Thoracic aorta (tissue), 2 donors: ENCODE results near the gene CRYBB1. TPM values are rescaled to one million over a fixed set of nuclear protein-coding genes. Genes with fewer than 3 reads are reported as not detected.

ENCODE experiments used
- ATAC-seq: fragments of 150-250 bp; one replicate; pipeline ENCODE4 v1.8.0; 2017; ENCODE audit warnings: low read depth; ENCODE audit not compliant: insufficient number of reproducible peaks, low FRiP score
- DNase-seq: peaks from one replicate; pipeline ENCODE4 v3.0.0-alpha.2; 2020; ENCODE audit warnings: low spot score
- H3K27ac ChIP-seq, 2 donors: fragments of 200-600 bp; sonication (generic); 1 replicate in 1 of 2; 2 replicates in 1 of 2; pipeline ENCODE4 v1.5.1; 2016; ENCODE audit warnings: mild to moderate bottlenecking in 2 of 2, moderate library complexity in 2 of 2
- H3K27me3 ChIP-seq: fragments of 200-600 bp; sonication (generic); replicated peaks from 2 replicates; pipeline ENCODE4 v1.6.0; 2016; ENCODE audit warnings: mild to moderate bottlenecking; ENCODE audit not compliant: insufficient read depth
- H3K36me3 ChIP-seq: fragments of 200-600 bp; sonication (generic); one replicate; pipeline ENCODE4 v1.5.1; 2016
- H3K4me1 ChIP-seq, 2 donors: fragments of 200-600 bp; sonication (generic); 1 replicate in 1 of 2; 2 replicates in 1 of 2; pipeline versions ENCODE4 v1.5.1 to v1.6.0; 2016; ENCODE audit warnings: low read depth in 2 of 2, mild to moderate bottlenecking in 1 of 2; ENCODE audit not compliant: control insufficient read depth in 1 of 2
- H3K4me3 ChIP-seq: fragments of 200-600 bp; sonication (generic); 2 replicates; pipeline ENCODE4 v1.5.1; 2016; ENCODE audit warnings: mild to moderate bottlenecking
- H3K9me3 ChIP-seq: fragments of 200-600 bp; sonication (generic); 2 replicates; pipeline ENCODE4 v1.5.1; 2016
- total RNA-seq, 2 donors: library from RNA; depleted of rRNA; stranded (reverse); fragments of >200 nt; gene quantifications; one replicate each; pipeline versions ENCODE4 v1.1.0 to v1.2.3, GENCODE V29; 2016
- TF ChIP-seq, protein P1 (sequence below): fragments of 200-600 bp; sonication (generic); IDR thresholded peaks from one replicate; pipeline ENCODE4 v1.5.1; 2019; ENCODE audit warnings: antibody characterized with exemption

CRYBB1 gene
- total RNA-seq, 2 donors from 2014 or later = 0.71 to 2.6 TPM

DNA sequence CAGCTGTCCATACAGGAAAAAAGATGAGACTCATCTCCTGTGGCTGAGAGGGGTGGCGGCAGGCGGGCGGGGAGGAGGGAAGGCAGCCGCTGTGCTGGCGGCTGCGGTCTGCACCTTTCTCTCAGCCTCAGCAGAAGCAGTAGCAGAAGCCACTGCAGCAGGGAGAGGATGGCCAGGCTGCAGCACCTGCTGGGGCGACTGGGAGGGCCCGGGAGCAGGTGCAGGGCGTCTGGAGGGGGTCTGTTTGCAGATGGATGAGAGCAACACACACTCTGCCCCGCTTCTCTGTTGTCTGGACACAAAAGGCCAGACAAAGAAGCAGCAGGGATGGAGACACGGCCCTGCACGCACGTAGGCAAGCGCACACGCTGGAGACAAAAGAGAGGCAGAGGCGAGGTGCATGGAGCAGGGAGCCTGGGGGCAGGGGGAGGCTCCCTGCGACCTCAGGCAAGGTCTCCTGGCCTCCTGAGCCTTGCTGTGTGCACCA lies 30.2 kb upstream of the CRYBB1 start:
- TF ChIP-seq, protein P1, sequence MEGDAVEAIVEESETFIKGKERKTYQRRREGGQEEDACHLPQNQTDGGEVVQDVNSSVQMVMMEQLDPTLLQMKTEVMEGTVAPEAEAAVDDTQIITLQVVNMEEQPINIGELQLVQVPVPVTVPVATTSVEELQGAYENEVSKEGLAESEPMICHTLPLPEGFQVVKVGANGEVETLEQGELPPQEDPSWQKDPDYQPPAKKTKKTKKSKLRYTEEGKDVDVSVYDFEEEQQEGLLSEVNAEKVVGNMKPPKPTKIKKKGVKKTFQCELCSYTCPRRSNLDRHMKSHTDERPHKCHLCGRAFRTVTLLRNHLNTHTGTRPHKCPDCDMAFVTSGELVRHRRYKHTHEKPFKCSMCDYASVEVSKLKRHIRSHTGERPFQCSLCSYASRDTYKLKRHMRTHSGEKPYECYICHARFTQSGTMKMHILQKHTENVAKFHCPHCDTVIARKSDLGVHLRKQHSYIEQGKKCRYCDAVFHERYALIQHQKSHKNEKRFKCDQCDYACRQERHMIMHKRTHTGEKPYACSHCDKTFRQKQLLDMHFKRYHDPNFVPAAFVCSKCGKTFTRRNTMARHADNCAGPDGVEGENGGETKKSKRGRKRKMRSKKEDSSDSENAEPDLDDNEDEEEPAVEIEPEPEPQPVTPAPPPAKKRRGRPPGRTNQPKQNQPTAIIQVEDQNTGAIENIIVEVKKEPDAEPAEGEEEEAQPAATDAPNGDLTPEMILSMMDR = no peak
- no peak overlapping the region for H3K4me3 ChIP-seq
- H3K9me3 ChIP-seq = no peaks in the 10 kb centered on the region
- H3K4me1 ChIP-seq = peaks cover 6 to 8% of the 10 kb centered on the region in 2 donors
- ATAC-seq = no peak
- no peak overlapping the region for H3K27ac ChIP-seq
- no peaks in the 10 kb centered on the region for H3K36me3 ChIP-seq
- DNase-seq = no peak
- no peaks in the 10 kb centered on the region for H3K27me3 ChIP-seq

DNA sequence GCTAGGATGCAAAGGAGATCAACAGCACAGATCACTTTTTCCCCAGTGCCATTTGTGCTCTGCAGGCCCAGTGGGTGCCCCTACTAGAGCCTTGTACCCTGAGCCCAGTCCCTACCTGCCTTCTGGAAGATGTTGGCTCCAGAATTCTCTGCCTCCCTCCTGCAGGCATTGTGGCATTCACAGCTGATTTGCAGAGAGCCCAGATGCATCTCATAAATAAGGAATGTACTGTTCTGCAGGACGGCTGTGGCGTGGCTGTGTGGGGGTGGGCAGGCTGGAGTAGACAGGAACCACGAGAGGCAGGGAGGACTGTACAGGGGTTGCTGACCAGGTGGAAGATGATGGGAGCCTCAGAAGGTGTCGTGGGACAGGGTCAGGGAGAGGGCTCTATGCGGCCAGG lies 28.3 kb upstream of the CRYBB1 start:
- H3K27me3 ChIP-seq = no peaks in the 10 kb centered on the region
- no peaks in the 10 kb centered on the region for H3K9me3 ChIP-seq
- ATAC-seq (no peak), DNase-seq (no peak)
- no peak overlapping the region for H3K4me3 ChIP-seq
- H3K27ac ChIP-seq = no peak overlapping the region
- TF ChIP-seq, protein P1 = no peak
- peaks cover 6 to 8% of the 10 kb centered on the region in 2 donors for H3K4me1 ChIP-seq
- H3K36me3 ChIP-seq = no peaks in the 10 kb centered on the region

DNA sequence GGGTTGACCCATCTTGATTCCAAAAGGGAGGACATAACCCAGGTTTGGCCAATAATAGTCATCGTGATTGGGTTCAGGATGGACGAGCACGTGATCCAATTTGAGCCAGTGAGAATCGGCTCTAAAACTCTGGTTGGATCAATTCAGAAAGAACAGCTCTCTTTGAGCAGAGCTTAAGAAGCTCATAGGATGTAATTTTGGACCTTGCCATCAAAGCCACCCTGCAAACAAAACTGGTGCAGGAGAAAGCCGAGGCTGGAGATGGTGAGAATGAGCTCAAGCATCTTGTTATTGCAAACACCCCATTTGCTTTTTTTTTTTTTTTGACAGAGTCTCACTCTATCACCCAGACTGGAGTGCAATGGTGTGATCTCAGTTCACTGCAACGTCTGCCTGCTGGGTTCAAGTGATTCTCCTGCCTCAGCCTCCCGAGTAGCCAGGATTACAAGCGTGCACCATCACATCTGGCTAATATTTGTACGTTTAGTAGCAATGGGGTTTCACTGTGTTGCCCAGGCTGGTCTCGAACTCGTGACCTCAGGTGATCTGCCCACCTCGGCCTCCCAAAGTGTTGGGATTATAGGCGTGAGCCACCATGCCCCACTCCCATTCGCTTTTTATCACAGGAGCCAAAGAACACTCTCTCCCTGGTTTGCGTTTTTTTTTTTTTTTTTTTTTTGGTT lies 25.7 kb upstream of the CRYBB1 start:
- DNase-seq = no peak
- TF ChIP-seq, protein P1 = no peak
- Histone ChIP-seq H3K27me3 (no peaks in the 10 kb centered on the region), H3K4me3 (no peak overlapping the region), H3K36me3 (no peaks in the 10 kb centered on the region), H3K9me3 (no peaks in the 10 kb centered on the region), H3K27ac (no peak overlapping the region), H3K4me1 (peaks cover 6 to 8% of the 10 kb centered on the region in 2 donors)
- ATAC-seq = no peak

DNA sequence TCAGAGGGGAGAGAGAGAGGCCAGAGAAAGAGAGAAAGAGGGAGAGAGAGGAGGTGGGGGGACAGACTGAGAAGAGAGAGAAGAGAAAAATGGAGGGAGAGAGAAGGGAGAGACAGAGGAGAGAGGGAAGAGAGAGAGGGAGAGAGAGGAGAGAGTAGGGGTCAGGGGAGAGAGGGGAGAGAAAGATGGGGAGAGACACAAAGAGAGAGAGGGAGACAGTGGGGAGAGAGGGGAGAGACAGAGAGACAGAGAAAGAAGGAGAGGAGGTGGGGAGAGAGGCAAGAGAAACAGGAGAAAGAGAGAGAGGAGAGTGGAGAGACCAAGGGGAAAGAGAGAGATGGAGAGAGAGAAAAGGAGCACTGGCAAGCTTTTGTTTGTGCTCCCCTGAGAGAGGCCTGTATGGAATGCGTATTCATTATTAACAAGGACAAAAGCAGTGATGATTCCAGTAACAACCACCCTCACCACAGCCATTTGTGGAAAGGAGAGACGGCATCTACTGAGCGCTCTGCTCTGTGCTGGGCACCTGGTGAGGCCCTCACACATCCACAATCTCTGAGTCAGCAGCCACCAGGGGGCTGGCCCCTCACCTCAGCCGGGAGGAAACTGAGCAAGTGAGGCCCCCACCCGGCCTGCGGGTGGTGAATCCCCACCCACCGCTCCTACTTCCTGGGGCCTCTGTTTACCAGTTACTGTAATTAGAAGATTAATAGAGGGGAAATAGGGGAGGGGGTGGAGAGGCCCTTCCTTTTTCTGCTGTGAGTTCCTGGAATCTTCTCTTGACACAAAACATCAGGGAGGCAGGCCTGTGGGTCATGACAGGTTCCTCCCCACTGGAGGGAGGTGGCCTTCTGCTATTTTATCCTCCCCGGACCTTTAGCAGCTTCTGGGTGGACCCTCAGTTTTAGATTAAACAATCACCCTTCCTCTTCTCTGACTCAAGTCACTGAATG lies 24.9 kb upstream of the CRYBB1 start:
- no peaks in the 10 kb centered on the region for H3K9me3 ChIP-seq
- no peak overlapping the region for H3K4me3 ChIP-seq
- DNase-seq (no peak), ATAC-seq (no peak)
- TF ChIP-seq, protein P1 = no peak
- H3K27ac ChIP-seq = no peak overlapping the region
- no peaks in the 10 kb centered on the region for H3K27me3 ChIP-seq
- H3K36me3 ChIP-seq = no peaks in the 10 kb centered on the region
- peaks cover 6 to 8% of the 10 kb centered on the region in 2 donors for H3K4me1 ChIP-seq

DNA sequence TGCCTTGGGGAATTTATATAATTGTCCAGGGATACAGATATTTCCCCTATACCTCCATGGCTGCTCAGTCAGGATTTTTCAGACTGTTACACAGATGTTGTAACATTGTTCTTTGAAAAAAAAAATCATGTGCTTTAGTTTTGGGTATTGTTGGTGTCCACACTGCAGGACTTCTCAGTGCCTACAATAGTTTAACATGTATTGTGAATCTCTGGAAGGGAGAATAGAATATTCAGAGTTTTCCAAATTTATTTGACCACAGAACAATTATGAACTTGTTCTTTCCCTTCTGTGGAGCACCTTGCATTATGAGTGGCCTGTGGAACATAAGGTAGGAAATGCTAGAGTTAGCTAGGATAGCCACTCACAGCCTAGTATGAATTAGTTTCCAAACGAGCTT lies 18.5 kb upstream of the CRYBB1 start:
- DNase-seq (no peak), ATAC-seq (no peak)
- Histone ChIP-seq H3K9me3 (no peaks in the 10 kb centered on the region), H3K36me3 (no peaks in the 10 kb centered on the region), H3K27me3 (no peaks in the 10 kb centered on the region), H3K4me1 (no peaks in the 10 kb centered on the region), H3K4me3 (no peak overlapping the region), H3K27ac (no peak overlapping the region)
- TF ChIP-seq, protein P1 = no peak
